Stomach (tissue), 9 donors: Measurements from ENCODE around the gene UBE2I. TPM values are rescaled to one million over a fixed set of nuclear protein-coding genes. Genes with fewer than 3 reads are reported as not detected.

Experiments used
- DNase-seq, 2 donors: peaks; one replicate each; pipeline versions ENCODE4 v3.0.0 to v3.0.0-alpha.2; 2013 to 2019
- H3K27ac ChIP-seq, 5 donors: fragments of 200-600 bp in 4 of 5; sonication (generic) in 4 of 5; one replicate each; pipeline ENCODE4 v1.5.1; 2013 to 2019; ENCODE audit warnings: mild to moderate bottlenecking in 1 of 5, moderate library complexity in 1 of 5
- H3K27me3 ChIP-seq, 3 donors: fragments of 200-600 bp; sonication (generic); one replicate each; pipeline ENCODE4 v1.5.1; 2017 to 2019; ENCODE audit warnings: mixed run types in 1 of 3
- H3K36me3 ChIP-seq, 4 donors: fragments of 200-600 bp; sonication (generic); 1 replicate in 3 of 4; 2 replicates in 1 of 4; pipeline ENCODE4 v1.5.1; 2016 to 2019
- H3K4me1 ChIP-seq, 4 donors: fragments of 200-600 bp; sonication (generic); one replicate each; pipeline ENCODE4 v1.5.1; 2016 to 2019
- H3K4me3 ChIP-seq, 4 donors: fragments of 200-600 bp; sonication (generic) in 3 of 4; one replicate each; pipeline ENCODE4 v1.5.1; 2016 to 2019; ENCODE audit warnings: mild to moderate bottlenecking in 1 of 4
- H3K9me3 ChIP-seq, 4 donors: fragments of 200-600 bp; sonication (generic); one replicate each; pipeline ENCODE4 v1.5.1; 2016 to 2019
- CTCF ChIP-seq, 7 experiments: fragments of 450-650 bp in 4 of 7; fragments of 200-600 bp in 3 of 7; sonication (generic) in 3 of 7; IDR thresholded peaks; one replicate each; pipeline ENCODE4 v1.5.1; 2016 to 2019; ENCODE audit warnings: antibody characterized with exemption in 7 of 7, control low read depth in 2 of 7, mild to moderate bottlenecking in 1 of 7
- EP300 ChIP-seq: sonication (generic); formaldehyde crosslinking; IDR thresholded peaks from one replicate; pipeline ENCODE4 v1.6.1; 2017; ENCODE audit warnings: antibody characterized with exemption
- POLR2A ChIP-seq, 4 donors: fragments of 450-650 bp; IDR thresholded peaks; one replicate each; pipeline ENCODE4 v1.6.1; 2016; ENCODE audit warnings: antibody characterized with exemption in 4 of 4, control low read depth in 2 of 4, mild to moderate bottlenecking in 1 of 4, moderate library complexity in 1 of 4
- POLR2AphosphoS5 ChIP-seq, 3 donors: sonication (generic); formaldehyde crosslinking; IDR thresholded peaks; one replicate each; pipeline ENCODE4 v1.6.1; 2016; ENCODE audit warnings: antibody characterized with exemption in 3 of 3
- WGBS, 5 donors: extraction: QIAGEN DNeasy Blood & Tissue Kit in 3 of 5; methylation state at CpG; one replicate each; pipeline versions ENCODE4 v1.1.5 to v1.1.7; 2013 to 2018; 5-methylcytosine and 5-hydroxymethylcytosine counted together
- intact Hi-C: fragments of 100-400 bp; cut with DNase I; formaldehyde crosslinking; loops from one replicate; pipeline ENCODE4 v1.15.1; 2023; ENCODE audit warnings: low total_unique reads
- polyA plus RNA-seq, 3 donors: library from polyadenylated mRNA; stranded (reverse); fragments of 200-250 nt; gene quantifications; one replicate each; pipeline ENCODE4 v1.2.3, GENCODE V29; 2013
- total RNA-seq, 5 donors: library from RNA; depleted of rRNA; stranded (reverse); fragments of >200 nt; gene quantifications; one replicate each; pipeline versions ENCODE4 v1.1.0 to v1.2.3, GENCODE V29; 2014 to 2016
- donor health status: healthy with polysubstance abuse.
- donor health status: Bipolar disorder and iron deficiency.
- donor health status: healthy.

UBE2I gene
- total and polyA plus RNA-seq, 8 donors = 42.0 to 71.0 (median 46.7) TPM

GRCh38 chr16:1372292-1372950 lies 63.0 kb downstream of the UBE2I start:
- no peak for DNase-seq
- Histone ChIP-seq H3K4me3 (no peak overlapping the region), H3K9me3 (no peaks in the 10 kb centered on the region), H3K27me3 (no peaks in the 10 kb centered on the region), H3K36me3 (peaks cover 24 to 80% (median 74%) of the 10 kb centered on the region in 4 donors), H3K4me1 (peaks cover 0 to under 1% (median 0%) of the 10 kb centered on the region in 4 donors), H3K27ac (no peak overlapping the region)
- TF ChIP-seq CTCF (IDR thresholded peaks at IDR 0.05) (no peak), POLR2A (IDR thresholded peaks at IDR 0.05) (no peak), POLR2AphosphoS5 (IDR thresholded peaks at IDR 0.05) (no peak), EP300 (no peak)
- intact Hi-C loops = no loop called here
- WGBS, 5 donors = 87 to 94% (median 94%) methylated on average over 7 to 17 of the region's 21 CpGs

GRCh38 chr16:1374418-1375297 lies 65.2 kb downstream of the UBE2I start:
- no peak for TF ChIP-seq CTCF (IDR thresholded peaks at IDR 0.05)
- no peak for TF ChIP-seq POLR2A (IDR thresholded peaks at IDR 0.05)
- no peak for TF ChIP-seq EP300
- no peak for TF ChIP-seq POLR2AphosphoS5 (IDR thresholded peaks at IDR 0.05)
- Histone ChIP-seq H3K4me1 (peaks cover 14 to 21% (median 20%) of the 10 kb centered on the region in 4 donors), H3K36me3 (peaks cover 23 to 62% (median 56%) of the 10 kb centered on the region in 4 donors), H3K27me3 (no peaks in the 10 kb centered on the region), H3K9me3 (no peaks in the 10 kb centered on the region), H3K27ac (no peak overlapping the region), H3K4me3 (no peak overlapping the region)
- no peak for DNase-seq
- 91 to 94% (median 92%) methylated on average over 6 to 46 of the region's 46 CpGs for WGBS, 5 donors
- intact Hi-C loops = no loop called here

- no peaks in the 10 kb centered on the region for H3K27me3 ChIP-seq
- intact Hi-C loops = no loop called here
- no peak for TF ChIP-seq POLR2AphosphoS5 (IDR thresholded peaks at IDR 0.05)
- no peak for TF ChIP-seq CTCF (IDR thresholded peaks at IDR 0.05)
- TF ChIP-seq POLR2A (IDR thresholded peaks at IDR 0.05) = no peak
- TF ChIP-seq EP300 = no peak
- 82 to 94% (median 90%) methylated on average over 14 to 24 of the region's 24 CpGs for WGBS, 5 donors
- peaks cover 17 to 56% (median 51%) of the 10 kb centered on the region in 4 donors for H3K36me3 ChIP-seq
- no peak for DNase-seq
- peaks cover 20 to 27% (median 26%) of the 10 kb centered on the region in 4 donors for H3K4me1 ChIP-seq
- H3K4me3 ChIP-seq = no peak overlapping the region
- no peak overlapping the region for H3K27ac ChIP-seq
- no peaks in the 10 kb centered on the region for H3K9me3 ChIP-seq
Measured at GRCh38 chr16:1375298-1375640, 65.8 kb downstream of the UBE2I start.

GRCh38 chr16:1375741-1376410 lies 66.4 kb downstream of the UBE2I start:
- no peak for TF ChIP-seq CTCF (IDR thresholded peaks at IDR 0.05)
- no peak for TF ChIP-seq POLR2A (IDR thresholded peaks at IDR 0.05)
- TF ChIP-seq EP300 = no peak
- no peak for TF ChIP-seq POLR2AphosphoS5 (IDR thresholded peaks at IDR 0.05)
- intact Hi-C loops = no loop called here
- WGBS, 5 donors = 92 to 95% (median 93%) methylated on average over 3 to 19 of the region's 19 CpGs
- DNase-seq = no peak
- no peaks in the 10 kb centered on the region for H3K27me3 ChIP-seq
- H3K4me1 ChIP-seq = peaks cover 20 to 28% (median 27%) of the 10 kb centered on the region in 4 donors
- no peak overlapping the region for H3K4me3 ChIP-seq
- peaks cover 17 to 54% (median 48%) of the 10 kb centered on the region in 4 donors for H3K36me3 ChIP-seq
- H3K27ac ChIP-seq = no peak overlapping the region
- H3K9me3 ChIP-seq = no peaks in the 10 kb centered on the region
